NB4 (cell line): Measurements from ENCODE around the gene IRF2BP2.

Experiments
- CTCF ChIP-seq: IDR thresholded peaks from one replicate; pipeline ENCODE4 v1.5.1; 2012; ENCODE audit warnings: low read depth, low read length
- MAX ChIP-seq: IDR thresholded peaks from 2 replicates; pipeline ENCODE4 v1.6.1; 2011; ENCODE audit warnings: low read depth, low read length
- MYC ChIP-seq: IDR thresholded peaks from 2 replicates; pipeline ENCODE4 v1.6.1; 2011; ENCODE audit warnings: low read depth, low read length
- POLR2A ChIP-seq: IDR thresholded peaks from 2 replicates; pipeline ENCODE4 v1.6.1; 2011; ENCODE audit warnings: mild to moderate bottlenecking; ENCODE audit not compliant: insufficient read length; ENCODE audit errors: extremely low read depth

GRCh38 chr1:234645964-234646363 lies 36.0 kb upstream of the IRF2BP2 start:
- TF ChIP-seq CTCF: no peak
- no peak for TF ChIP-seq MYC
- TF ChIP-seq POLR2A: no peak
- no peak for TF ChIP-seq MAX
